Adrenal gland (tissue), 12 donors: Measurements from ENCODE around the gene CHSY3. TPM values are rescaled to one million over a fixed set of nuclear protein-coding genes. Genes with fewer than 3 reads are reported as not detected.
A peak's percentile ranks its signal among the peaks of the same experiment; 100 is the strongest.

ENCODE experiments used
- DNase-seq, 7 donors: peaks; one replicate each; pipeline ENCODE4 v3.0.0-alpha.2; 2019 to 2020
- H3K27ac ChIP-seq, 5 donors: fragments of 200-600 bp; sonication (generic) in 4 of 5; 1 replicate in 3 of 5; 2 replicates in 2 of 5; pipeline versions ENCODE4 v1.5.1 to v1.8.0; 2016 to 2020; ENCODE audit warnings: mild to moderate bottlenecking in 1 of 5
- H3K27me3 ChIP-seq: fragments of 200-600 bp; 2 replicates; pipeline ENCODE4 v1.8.0; 2021
- H3K36me3 ChIP-seq, 2 donors: fragments of 200-600 bp; replicated peaks in 1 of 2; 1 replicate in 1 of 2; 2 replicates in 1 of 2; pipeline versions ENCODE4 v1.5.1 to v1.8.0; 2018 to 2022
- H3K4me1 ChIP-seq, 2 donors: fragments of 200-600 bp; replicated peaks in 1 of 2; 1 replicate in 1 of 2; 2 replicates in 1 of 2; pipeline versions ENCODE4 v1.5.1 to v1.8.0; 2018 to 2021
- H3K4me3 ChIP-seq, 4 donors: fragments of 200-600 bp; sonication (generic) in 3 of 4; one replicate each; pipeline ENCODE4 v1.5.1; 2016 to 2018
- H3K9me3 ChIP-seq, 3 donors: fragments of 200-600 bp; sonication (generic) in 1 of 3; replicated peaks in 1 of 3; 1 replicate in 2 of 3; 2 replicates in 1 of 3; pipeline versions ENCODE4 v1.5.1 to v1.8.0; 2016 to 2021
- CTCF ChIP-seq, 6 experiments: fragments of 450-650 bp in 4 of 6; fragments of 200-600 bp in 2 of 6; sonication (generic) in 1 of 6; IDR thresholded peaks; 1 replicate in 5 of 6; 2 replicates in 1 of 6; pipeline versions ENCODE4 v1.5.1 to v1.8.0; 2016 to 2021; ENCODE audit warnings: antibody characterized with exemption in 6 of 6, mild to moderate bottlenecking in 2 of 6, moderate library complexity in 1 of 6
- POLR2A ChIP-seq, 2 donors: fragments of 450-650 bp; IDR thresholded peaks; one replicate each; pipeline ENCODE4 v1.6.1; 2017; ENCODE audit warnings: antibody characterized with exemption in 2 of 2, mild to moderate bottlenecking in 2 of 2, moderate library complexity in 1 of 2
- WGBS, 4 donors: extraction: QIAGEN DNeasy Blood & Tissue Kit in 2 of 4; methylation state at CpG; one replicate each; pipeline versions ENCODE4 v1.1.5 to v1.1.7; 2013 to 2017; 5-methylcytosine and 5-hydroxymethylcytosine counted together
- intact Hi-C, 2 donors: fragments of 100-400 bp; cut with DNase I; formaldehyde crosslinking; loops; one replicate each; pipeline versions ENCODE4 v1.14.1 to v1.15.0; 2022 to 2023
- polyA plus RNA-seq, 3 donors: library from polyadenylated mRNA; stranded (reverse); fragments of 200-250 nt in 2 of 3; fragments of 350-450 nt in 1 of 3; fragmentation: Illumina TruSeq in 1 of 3; extraction: RNeasy Lipid Tissue Mini Kit (QIAGEN cat#74804) in 1 of 3; gene quantifications; one replicate each; pipeline ENCODE4 v1.2.3, GENCODE V29; 2013 to 2014
- total RNA-seq, 9 donors: library from RNA; depleted of rRNA in 4 of 9; stranded (reverse); fragments of >200 nt in 4 of 9; fragments of 120-200 nt in 1 of 9; fragmentation: NEBNext Ultra II Directional in 1 of 9; extraction: Animal tissue kit (Norgen Biotek cat#: 25700) in 1 of 9; gene quantifications; one replicate each; pipeline versions ENCODE4 v1.1.0 to v1.2.4, GENCODE V29; 2013 to 2023
- donor health status: healthy with polysubstance abuse.
- donor health status: Bipolar disorder and iron deficiency.
- donor health status: DM: yes; HTN: yes; CAD: no.
- donor health status: DM: no; HTN: no; CAD: no.
- donor health status: DM: no; HTN: no; CAD: no.
- donor health status: DM: yes; HTN: yes; CAD: no.

The CHSY3 gene
- total and polyA plus RNA-seq, 12 donors, result 0.08 to 2.5 (median 0.80) TPM

GRCh38 chr5:130034566-130035210, 130.4 kb downstream of the CHSY3 start:
- Histone ChIP-seq H3K4me3 (no peak overlapping the region), H3K27me3 (no peaks in the 10 kb centered on the region), H3K4me1 (no peaks in the 10 kb centered on the region), H3K27ac (peak overlapping the region in 2 of 5 donors; percentile 35 to 51), H3K9me3 (no peaks in the 10 kb centered on the region), H3K36me3 (no peaks in the 10 kb centered on the region)
- intact Hi-C loops, result no loop called here
- TF ChIP-seq POLR2A (IDR thresholded peaks at IDR 0.05), result no peak
- TF ChIP-seq CTCF (IDR thresholded peaks at IDR 0.05), result no peak
- no peak for DNase-seq

GRCh38 chr5:130035388-130035787, 131.1 kb downstream of the CHSY3 start:
- intact Hi-C loops, result no loop called here
- 61 to 80% (median 71%) methylated on average over 1 of the region's 1 CpG for WGBS, 4 donors
- Histone ChIP-seq H3K4me3 (no peak overlapping the region), H3K27me3 (no peaks in the 10 kb centered on the region), H3K36me3 (no peaks in the 10 kb centered on the region), H3K9me3 (no peaks in the 10 kb centered on the region), H3K27ac (peak overlapping the region in 1 of 5 donors; percentile 35), H3K4me1 (no peaks in the 10 kb centered on the region)
- TF ChIP-seq POLR2A (IDR thresholded peaks at IDR 0.05) (no peak), CTCF (IDR thresholded peaks at IDR 0.05) (no peak)
- no peak for DNase-seq

GRCh38 chr5:130037905-130038304, 133.6 kb downstream of the CHSY3 start:
- Histone ChIP-seq H3K36me3 (no peaks in the 10 kb centered on the region), H3K9me3 (no peaks in the 10 kb centered on the region), H3K4me1 (no peaks in the 10 kb centered on the region), H3K27me3 (no peaks in the 10 kb centered on the region), H3K27ac (no peak overlapping the region), H3K4me3 (no peak overlapping the region)
- DNase-seq, result no peak
- intact Hi-C loops, result no loop called here
- TF ChIP-seq POLR2A (IDR thresholded peaks at IDR 0.05), result no peak

- no peak for TF ChIP-seq POLR2A (IDR thresholded peaks at IDR 0.05)
- no peak for TF ChIP-seq CTCF (IDR thresholded peaks at IDR 0.05)
- Histone ChIP-seq H3K4me3 (no peak overlapping the region), H3K27ac (no peak overlapping the region), H3K27me3 (no peaks in the 10 kb centered on the region), H3K9me3 (no peaks in the 10 kb centered on the region), H3K4me1 (no peaks in the 10 kb centered on the region), H3K36me3 (no peaks in the 10 kb centered on the region)
- DNase-seq, result no peak
- 74 to 90% (median 87%) methylated on average over 1 of the region's 1 CpG for WGBS, 4 donors
- intact Hi-C loops, result no loop called here
Observed at GRCh38 chr5:130043834-130044233, 139.6 kb downstream of the CHSY3 start.

- Histone ChIP-seq H3K27ac (no peak overlapping the region), H3K27me3 (no peaks in the 10 kb centered on the region), H3K36me3 (no peaks in the 10 kb centered on the region), H3K9me3 (no peaks in the 10 kb centered on the region), H3K4me1 (no peaks in the 10 kb centered on the region), H3K4me3 (no peak overlapping the region)
- DNase-seq, result no peak
- WGBS, 4 donors, result 76 to 85% (median 81%) methylated on average over 3 of the region's 3 CpGs
- TF ChIP-seq CTCF (IDR thresholded peaks at IDR 0.05) (no peak), POLR2A (IDR thresholded peaks at IDR 0.05) (no peak)
- intact Hi-C loops, result no loop called here
Observed at GRCh38 chr5:130045334-130045733, 141.1 kb downstream of the CHSY3 start.
